Gastrocnemius medialis (tissue), 4 donors: Measurements from ENCODE around the gene BET1L.

Experiments
- CTCF ChIP-seq, 5 experiments: fragments of 450-650 bp in 3 of 5; fragments of 200-600 bp in 2 of 5; sonication (generic) in 2 of 5; IDR thresholded peaks in 4 of 5; conservative IDR thresholded peaks in 1 of 5; 1 replicate in 4 of 5; 2 replicates in 1 of 5; pipeline ENCODE4 v1.5.1; 2016 to 2019; ENCODE audit warnings: antibody characterized with exemption in 5 of 5, mild to moderate bottlenecking in 3 of 5, moderate library complexity in 3 of 5
- POLR2A ChIP-seq, 2 donors: fragments of 450-650 bp; IDR thresholded peaks; one replicate each; pipeline ENCODE4 v1.6.1; 2017; ENCODE audit warnings: antibody characterized with exemption in 2 of 2, mild to moderate bottlenecking in 2 of 2, moderate library complexity in 2 of 2

GRCh38 chr11:235609-235996 is 28.4 kb upstream of the BET1L start:
- TF ChIP-seq CTCF (IDR thresholded peaks at IDR 0.05 in 4 of 5, conservative IDR thresholded peaks at IDR 0.05 in 1 of 5) (no peak), POLR2A (IDR thresholded peaks at IDR 0.05) (no peak)
